GM19455 (cell line): ENCODE data around the gene TMEM63C.

Experiments used
- ATAC-seq: cut with Tn5 transposase; IDR thresholded peaks from one replicate; pipeline ENCODE4 v1.9.1; 2021; ENCODE audit not compliant: unreplicated experiment

TMEM63C gene, protein sequence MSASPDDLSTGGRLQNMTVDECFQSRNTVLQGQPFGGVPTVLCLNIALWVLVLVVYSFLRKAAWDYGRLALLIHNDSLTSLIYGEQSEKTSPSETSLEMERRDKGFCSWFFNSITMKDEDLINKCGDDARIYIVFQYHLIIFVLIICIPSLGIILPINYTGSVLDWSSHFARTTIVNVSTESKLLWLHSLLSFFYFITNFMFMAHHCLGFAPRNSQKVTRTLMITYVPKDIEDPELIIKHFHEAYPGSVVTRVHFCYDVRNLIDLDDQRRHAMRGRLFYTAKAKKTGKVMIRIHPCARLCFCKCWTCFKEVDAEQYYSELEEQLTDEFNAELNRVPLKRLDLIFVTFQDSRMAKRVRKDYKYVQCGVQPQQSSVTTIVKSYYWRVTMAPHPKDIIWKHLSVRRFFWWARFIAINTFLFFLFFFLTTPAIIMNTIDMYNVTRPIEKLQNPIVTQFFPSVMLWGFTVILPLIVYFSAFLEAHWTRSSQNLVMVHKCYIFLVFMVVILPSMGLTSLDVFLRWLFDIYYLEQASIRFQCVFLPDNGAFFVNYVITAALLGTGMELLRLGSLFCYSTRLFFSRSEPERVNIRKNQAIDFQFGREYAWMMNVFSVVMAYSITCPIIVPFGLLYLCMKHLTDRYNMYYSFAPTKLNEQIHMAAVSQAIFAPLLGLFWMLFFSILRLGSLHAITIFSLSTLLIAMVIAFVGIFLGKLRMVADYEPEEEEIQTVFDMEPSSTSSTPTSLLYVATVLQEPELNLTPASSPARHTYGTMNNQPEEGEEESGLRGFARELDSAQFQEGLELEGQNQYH

DNA sequence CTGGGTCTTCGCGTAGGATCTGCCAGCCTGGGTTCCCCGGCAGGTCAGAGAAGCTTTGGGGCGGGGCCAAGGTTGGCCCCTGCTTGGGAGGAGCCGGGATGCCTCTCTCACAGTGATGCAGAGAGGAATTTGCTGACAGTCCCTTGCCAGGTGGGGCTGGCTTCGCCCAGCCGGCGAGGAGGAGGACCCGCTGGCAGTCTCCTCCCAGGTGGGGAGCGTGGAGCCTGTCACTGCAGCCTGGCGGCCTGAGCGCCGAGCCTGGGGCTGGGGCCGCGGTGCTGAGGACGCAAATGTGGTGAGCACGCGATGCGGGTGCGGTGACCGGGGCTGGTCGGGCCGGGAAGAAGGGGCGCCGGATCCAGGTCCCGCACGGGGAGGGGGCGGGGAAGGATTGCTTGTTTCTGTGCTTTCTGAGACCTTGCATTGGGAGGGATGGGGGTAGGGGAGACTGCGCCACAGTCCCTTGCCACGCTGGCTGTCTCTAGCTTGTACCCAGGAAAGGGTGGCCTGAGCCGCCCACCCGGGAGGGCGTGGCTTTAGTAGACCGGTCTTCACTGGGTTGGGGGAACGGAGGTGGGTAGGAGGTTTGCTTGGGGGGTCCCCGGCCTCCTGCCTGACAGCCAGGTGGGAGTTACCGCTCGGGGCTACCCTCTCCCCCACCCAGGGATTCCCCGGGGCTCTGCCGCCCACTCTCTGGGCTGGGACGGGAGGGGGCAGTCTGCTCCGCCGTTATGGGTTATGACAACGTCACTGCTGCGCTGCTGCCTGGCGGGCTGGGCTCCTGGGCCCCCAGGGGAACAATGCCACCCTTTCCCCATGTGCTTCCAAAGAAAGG is at the start of gene TMEM63C:
Gene TMEM63C (plus strand): TSS at position 196 of the 835 bp plus-strand sequence. CDS start 37,016 bp downstream, outside the sequence.
- ATAC-seq, result no peak

DNA sequence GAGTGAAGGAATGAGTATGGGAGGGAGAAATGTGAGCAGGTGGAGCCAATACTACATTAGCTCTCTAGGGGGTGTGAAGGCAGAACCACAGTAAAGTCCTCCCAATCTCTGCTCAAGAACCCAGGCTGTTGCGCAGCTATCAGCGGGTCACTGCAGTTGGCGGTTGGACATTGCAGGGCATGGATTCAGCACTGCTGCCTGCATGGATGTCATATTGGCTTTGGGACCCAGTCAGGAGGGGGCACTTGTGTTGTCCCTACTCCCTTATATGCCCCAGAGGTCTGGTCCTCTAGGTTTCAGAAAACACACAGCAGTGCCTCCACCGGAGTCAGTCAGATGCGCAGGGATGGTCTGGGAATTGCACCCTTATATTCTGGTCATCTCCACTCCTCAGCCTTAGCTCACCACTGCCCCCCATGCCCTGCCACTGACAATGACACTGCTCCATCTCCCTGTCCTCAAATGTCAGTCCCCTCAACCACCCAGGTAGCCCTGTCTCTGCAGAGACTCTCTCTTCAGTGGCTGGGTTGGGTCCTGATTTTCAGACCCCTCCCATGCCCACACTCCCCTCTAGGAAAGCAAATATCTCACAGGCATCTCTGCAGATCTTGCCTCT is 49.6 kb upstream of the TMEM63C start:
- no peak for ATAC-seq

DNA sequence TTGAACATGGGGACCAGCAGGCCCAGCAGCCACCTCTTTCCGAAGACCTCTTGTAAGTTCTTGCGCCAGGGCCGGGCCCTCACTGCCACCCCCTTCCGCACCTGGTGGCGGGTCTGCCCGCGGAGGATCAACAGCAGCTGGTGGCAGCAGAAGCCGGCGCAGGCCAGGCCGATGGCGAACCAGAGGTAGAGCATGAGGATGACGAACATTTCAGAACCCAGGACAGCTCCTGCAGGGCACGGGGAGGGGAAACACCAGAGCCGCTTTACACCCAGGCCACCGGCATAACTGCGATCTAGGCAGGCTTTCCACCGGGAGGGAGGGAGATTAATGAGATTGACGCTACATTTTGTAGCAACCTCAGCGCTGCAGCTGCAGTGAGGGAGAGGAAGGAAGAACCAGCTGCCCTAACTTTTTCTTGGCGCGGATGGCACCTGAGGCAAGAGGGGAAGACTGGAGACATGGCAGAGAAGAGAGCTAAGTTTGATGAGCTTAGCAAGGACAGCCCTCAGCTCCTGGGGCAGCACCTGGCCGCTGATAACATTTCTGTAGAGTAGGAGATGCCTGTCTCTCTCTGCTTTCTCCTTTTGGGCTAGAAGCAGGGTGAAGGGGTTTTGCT is 47.8 kb upstream of the TMEM63C start:
- ATAC-seq, result no peak

DNA sequence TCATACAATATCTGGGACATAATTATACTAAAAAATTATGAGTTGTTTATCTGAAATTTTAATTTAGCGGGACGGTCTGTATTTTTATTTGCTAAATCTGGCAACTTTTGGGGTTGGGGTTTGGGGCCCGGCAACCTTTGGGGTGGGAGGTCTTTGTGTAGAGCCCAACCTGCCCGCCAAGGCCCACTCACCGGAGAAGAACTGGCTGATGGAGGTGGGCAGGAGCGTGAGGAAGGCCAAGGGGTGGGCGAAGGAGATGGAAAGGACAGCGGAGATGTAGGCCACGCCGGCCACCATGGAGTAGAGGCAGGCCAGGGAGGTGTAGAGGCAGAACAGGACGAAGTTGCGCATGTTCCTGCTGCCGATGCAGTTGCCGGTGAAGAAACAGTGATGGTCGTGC is 42.6 kb upstream of the TMEM63C start:
- ATAC-seq, result no peak

DNA sequence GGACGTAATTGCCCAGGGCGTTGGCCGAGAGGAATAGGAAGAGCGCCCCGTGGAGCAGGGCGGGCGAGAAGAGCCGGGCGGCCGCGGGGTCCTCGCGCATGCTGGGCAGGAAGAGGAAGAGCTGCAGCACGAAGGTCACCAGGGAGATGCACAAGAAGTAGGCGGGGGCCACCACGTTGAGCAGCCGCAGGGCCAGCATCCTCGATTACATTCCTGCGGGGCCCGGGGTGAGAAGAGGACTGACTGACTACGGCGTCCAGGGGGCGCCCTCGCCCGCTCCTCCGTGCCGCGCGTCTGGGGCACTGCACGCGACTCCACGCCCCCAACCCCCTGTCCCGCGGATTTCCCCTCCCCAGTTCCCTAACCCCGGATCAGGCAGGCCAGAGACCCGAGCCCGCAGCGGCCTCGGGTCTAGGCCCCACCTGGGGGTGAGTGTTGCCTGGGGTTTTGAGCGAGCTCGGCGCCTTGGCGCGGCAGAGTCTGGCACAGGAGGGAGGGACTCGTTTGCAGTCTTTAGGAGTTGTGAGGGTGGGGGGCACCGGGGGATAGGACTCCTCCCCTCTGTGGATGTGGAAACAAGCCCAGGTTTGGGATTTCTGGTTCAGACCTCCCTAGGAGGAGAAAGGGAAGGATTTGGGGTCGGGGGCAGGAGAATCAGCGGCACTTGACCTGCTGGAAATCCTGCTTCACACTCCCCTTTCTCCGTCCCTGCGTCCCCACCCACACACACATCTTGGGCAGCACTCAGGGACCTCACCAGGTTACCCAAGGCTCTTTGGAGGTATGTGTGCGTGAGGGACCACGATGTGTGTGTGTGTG is 41.8 kb upstream of the TMEM63C start:
- no peak for ATAC-seq

DNA sequence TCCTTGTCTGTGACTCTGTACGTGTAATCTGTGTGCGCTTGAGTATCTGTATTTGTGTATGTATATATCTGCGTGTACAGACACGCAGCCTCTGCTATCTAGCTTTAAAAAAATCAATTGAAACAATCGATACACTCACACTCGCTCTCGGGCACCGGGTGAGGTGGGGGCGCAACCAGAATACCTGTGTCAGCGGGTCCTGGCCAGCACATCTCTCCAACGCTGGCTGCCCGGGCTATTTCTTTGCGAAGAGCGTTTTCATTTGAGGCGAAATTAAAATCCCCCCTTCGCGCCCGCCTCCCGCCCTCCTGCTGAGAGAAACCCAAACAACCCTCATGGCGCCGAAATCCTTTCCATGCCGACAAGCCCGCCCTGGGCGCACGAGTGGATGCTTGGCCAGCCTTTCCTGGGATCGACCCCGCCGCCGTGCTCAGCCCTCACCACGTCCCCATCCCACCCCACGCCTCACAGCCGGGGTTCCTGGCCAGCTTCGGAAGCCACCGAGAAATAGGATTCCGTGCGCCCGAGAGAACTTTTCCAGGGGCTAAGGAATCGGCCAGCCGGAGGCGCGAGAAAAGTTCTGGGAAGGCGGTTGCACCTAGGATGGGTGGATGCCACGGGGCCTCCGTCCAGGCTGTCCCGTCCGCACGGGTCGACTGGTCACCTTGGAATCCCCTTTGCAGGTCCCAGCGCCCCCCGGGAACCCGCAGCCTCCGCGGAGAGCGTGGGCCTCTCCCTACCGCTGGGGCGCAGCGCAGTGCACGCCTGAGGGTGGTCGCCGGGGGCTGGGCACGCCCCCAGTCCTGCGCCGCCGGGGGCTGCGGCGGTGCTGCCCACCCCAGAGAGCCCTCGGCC is 41.0 kb upstream of the TMEM63C start:
- ATAC-seq, result no peak

DNA sequence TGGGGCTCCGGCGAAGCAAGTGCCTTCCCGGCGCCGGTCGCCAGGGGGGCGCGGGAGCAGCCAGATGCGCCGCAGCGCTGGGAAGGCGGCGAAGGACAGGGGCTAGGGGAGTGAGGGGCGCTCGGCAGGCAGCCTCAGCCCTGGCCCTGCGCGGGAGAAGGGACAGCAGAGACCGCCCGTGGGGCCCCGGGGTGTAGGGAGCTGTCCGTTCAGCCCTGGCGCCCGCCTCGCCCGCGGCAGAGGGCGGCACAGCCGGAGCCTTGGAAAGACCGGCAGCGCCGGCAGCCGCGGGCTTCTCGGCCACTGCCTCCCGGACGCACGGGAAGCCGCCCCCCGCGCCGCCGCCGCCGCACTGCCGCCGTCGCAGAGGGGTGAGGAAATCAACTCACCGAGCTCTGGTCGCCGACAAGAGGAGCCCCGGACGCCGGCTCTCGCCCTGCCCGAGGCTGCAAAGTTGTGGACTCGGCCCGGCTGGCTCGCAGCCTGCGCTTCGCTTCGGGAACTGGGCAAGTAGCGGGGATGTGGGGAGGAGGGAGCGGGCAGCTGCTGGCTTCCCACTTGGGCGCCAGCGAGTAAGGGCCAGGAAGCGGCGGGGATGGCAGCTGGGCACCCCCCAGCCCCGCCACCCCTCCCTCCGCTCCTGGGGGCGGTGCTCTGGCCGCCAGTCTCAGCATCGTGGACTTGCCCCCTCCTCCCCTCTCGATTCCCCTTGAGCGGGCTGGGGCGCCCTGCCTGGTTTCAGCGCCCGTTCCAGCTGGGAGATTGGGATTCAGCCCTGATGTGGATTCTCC is 40.2 kb upstream of the TMEM63C start, which contains the start of gene ZDHHC22:
Gene ZDHHC22 (minus strand): TSS at position 578 of the 791 bp plus-strand sequence. CDS start 2,053 bp downstream, outside the sequence.
- ATAC-seq, result no peak

DNA sequence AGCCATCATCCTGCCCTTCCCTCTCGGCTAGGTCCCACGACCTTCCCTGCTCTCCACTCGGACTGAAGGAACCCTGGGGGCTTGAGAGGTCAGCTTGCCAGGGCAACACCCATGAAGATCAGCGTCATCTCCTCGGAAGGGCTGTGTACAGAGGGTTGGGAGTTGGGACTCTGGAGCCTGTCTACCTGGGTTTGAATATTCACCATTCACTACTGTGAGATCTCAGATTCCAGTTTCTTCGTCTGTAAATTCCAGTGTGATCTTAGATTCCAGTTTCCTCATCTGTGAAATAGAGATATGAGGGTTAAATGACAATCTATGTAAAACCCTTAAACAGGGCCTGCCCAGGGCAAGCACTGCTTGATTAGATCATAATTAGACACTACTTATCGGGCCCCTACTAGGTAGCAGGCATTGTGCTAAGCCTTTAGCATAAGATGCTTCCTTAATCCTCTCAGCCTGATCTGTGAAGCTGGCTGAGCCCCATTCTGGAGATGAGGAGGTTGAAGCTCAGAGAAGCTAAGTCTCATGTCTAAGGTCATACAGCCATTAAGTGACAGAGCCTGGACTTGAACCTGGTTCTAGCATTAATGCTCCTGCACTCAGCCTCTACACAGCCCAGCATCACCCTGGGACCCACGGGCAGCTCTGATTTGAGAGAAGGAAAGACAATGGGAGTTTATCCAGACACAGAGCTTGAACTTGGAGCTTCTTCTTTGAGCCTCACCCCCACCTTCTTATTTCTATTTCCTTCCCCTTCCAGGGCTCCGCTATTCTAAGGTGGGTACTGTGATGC is 39.4 kb upstream of the TMEM63C start:
- no peak for ATAC-seq

DNA sequence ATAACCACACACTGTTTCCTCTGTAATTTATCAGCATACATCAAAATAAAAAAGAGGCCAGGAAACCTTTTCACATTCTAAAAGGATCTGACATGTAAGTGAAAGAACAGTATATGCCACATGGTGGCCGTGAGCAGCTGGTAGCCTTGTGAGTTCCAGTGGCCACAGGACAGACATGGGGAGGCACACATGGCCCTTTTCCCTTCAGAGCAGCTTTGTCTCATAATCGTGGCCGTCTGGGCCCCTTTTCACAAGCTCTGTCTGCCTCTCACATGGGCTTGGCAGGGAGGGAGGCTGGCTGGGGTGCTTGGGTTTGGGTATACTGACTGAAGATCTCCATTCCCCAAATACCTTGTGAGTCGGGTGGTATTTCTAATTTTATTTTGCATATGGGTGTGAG is 38.5 kb upstream of the TMEM63C start:
- ATAC-seq, result no peak

DNA sequence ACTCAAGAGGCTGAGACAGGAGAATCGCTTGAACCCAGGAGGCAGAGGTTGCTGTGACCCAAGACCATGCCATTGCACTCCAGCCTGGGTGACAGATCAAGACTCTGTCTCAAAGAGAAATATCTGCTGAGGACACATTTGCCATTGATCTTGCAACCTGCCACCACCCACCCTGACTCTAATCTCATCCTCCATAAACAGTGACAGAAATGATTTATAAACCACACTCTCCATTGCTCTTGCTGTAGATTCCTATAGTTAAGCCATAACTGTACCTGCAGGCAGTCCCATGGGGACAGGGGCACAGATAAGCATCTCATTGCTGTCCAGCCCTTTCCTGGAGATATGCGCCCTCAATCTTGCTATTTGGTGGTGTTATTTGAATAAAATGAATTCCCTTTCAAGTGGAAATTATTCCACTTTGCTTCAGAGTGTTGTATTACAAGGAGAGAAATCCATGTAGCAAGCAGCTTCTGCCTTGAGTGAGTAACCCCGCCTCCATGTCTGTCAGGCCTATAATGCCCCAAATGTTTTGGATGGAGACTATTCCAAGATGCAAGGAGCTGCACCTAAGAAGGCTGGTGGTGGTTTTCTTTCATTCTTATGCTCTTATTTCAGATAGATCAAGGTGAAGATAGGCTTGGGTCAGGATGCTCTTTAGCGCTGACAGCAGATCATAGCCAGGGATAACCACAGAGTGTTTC is 37.0 kb upstream of the TMEM63C start:
- ATAC-seq, result no peak

DNA sequence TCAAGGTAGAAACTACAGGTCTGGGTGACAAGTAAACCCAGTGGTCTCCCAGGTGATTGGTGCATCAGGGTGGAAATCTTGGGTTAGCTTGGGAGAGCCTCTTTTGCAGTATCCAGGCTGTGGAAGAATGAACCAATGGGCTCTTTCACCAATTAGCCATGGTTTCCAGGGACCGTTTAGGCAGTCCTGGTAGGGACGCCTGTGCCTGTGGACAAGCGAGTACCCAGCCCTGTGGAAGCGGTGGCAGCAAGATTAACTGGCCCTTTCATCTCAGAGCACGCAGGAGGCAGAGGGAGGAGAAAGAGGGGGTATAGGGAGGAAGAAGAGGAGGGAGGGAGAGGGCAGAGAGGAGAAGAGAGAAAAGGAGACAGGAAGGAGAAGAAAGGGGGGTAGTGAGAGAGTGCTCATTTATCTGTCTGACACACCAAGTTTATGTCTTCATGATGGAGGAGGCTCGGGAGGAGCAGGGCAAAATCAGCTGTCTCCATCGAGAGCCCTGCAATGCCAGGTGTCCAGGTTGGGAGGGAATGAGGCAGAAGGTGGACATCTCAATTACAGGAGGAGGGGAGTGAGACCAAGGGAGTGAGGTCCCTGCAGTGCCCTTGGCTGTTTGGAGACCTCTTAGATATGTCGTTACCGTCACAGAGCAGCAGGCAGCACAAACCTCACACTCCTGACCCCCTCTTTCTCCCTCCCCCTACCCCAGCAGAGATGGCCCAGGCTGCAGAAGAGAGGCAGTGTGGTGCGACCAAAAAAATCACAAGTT is 35.4 kb upstream of the TMEM63C start:
- no peak for ATAC-seq

DNA sequence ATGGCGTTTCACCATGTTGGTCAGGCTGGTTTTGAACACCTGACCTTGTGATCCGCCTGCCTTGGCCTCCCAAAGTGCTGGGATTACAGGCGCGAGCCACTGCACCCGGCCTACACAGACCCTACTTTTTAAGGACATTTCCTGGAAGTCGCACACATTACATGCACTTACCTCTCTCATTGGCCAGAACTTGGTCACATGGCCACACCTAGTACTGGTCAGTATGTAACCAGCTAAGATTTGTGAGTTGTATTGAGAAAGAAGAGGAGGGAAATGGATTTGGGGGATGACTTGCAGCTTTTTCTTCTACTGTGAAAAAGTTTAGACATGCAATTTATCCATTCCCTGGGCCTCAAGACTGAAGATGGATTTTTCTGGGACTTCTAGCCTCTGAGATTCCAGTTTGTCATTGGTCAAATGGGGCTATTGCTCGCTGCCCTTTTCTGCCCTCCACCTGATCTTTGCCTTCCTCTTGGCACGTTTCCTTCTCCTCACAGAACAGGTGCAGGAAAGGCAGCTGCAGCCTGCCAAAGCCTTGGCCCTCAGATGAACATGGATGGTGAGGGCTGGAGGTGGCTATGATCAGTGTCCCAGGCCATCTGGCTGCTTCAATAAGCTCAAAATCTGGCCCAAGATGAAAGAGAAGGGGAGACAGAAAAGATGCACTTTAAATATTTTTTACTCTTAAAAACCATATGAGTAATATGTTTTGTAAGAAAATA is 32.9 kb upstream of the TMEM63C start:
- no peak for ATAC-seq

DNA sequence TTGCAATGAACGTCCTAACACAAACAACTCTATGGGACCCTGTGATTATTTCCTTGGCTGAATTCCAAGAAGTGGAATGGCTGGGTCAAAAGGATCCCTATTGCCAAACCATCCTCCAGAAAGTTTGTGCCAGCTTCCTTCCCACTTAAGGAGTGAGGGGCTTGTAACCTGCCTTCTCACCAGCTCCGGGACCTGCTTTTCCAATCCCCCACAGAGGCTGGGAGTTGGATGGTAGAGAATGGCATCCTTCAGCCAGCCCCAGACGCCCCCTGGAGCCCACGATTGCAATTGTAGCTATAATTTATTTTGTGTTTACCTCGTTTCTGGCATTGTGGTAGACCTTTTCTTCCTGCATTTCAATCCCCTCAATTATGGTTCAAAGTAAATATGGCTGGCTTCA is 30.4 kb upstream of the TMEM63C start:
- ATAC-seq, result no peak

DNA sequence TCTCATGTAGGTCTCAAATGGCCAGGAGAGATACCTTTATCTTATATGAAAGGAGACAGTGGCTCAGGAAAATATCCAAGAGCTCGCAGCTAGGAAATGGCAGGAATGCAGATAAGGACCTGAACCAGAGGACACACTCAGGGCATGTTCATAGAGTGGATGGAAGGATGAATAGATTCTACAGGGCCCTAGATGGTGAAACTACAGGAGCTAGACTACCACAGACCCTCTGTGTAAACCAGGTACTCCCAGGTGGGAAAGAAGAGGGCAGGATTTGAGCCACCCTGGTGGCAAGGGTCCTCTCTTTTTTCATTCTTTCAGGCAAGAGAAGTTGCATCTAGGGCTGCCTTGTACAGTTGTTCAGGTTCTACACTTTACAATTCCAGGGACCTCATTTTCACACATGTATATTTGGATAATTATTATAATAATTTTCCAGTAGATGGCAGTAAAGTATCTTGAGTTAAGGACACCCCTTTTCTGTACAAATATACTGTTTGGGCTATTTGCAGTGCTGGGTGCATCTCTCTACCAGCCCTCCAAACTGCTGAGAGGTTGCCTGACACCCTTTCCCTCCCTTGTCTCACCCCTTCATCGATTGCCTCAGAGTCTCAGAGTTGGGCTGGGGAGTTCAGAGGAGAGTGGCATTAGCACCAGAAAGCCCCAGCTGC is 29.5 kb upstream of the TMEM63C start:
- no peak for ATAC-seq
